ENCODE measurements around the gene MYO1C. TPM values are rescaled to one million over a fixed set of nuclear protein-coding genes. Genes with fewer than 3 reads are reported as not detected.

The MYO1C gene
- total and polyA plus RNA-seq, 9 of the 15 experiments (the other 6 are each of a cell fraction or from before 2014, with no cell fraction given): 0.46 to 32.5 (median 11.6) TPM

DNA sequence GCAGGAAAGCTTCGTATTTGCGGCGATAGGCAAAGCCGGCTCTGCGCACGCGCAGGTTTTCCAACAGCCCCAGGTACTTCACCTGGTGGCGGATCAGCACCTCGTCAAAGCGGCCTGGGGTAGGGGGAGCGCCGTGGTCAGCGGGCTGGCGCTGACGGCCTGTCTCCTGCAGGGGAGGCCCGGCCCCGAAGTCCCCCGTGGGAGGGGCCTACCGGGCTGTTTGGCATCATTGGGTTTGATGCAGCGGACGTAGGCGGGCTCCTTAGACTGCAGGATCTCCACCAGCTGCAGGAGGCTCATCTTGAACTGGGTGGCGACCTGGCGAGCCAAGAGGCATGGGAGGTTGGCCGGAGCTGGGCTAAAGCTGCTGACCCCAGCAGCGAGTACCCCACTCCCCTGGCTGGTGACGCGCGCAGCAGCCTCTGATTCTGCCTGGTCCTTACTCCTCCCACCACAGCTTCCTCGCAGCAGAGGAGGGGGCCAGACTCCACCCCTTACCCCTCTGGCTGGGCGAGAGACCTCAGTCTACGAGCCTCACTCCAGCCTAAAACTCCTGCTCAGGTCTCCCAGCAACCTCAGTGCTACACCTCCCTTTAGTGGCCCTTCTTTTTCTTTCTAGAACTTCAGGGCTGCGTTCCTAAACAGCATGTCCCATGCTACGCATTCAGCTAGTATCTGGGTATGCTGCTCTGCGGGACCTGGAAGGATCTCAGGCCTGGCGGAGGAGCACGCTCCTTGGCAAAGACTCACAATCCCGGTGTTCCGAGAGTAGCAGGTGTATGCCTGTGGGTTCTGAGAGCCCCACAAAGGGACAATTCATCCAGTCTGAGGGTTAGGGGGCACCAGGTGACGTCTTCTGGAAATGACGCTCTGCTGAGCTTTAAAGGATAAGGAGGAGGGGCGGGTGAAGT is 20.3 kb downstream of the MYO1C start:
- no peaks in the 10 kb centered on the region for H3K9me3 ChIP-seq (replicated peaks; ENCODE audit: control insufficient read depth, insufficient read depth, low read depth, low read length)
- no peak overlapping the region for H3K27ac ChIP-seq (ENCODE audit: extremely low read depth, low read depth, low read length)
- no TSS peak for BruUV-seq (replicated peaks)
- no peak overlapping the region for H3K4me3 ChIP-seq
- H3K27me3 ChIP-seq (ENCODE audit: control insufficient read depth in 2 of 2, insufficient read depth in 2 of 2, low read length in 2 of 2): no peaks in the 10 kb centered on the region
- H3K4me1 ChIP-seq (replicated peaks in 1 of 2; ENCODE audit: control insufficient read depth in 2 of 2, insufficient read depth in 2 of 2, low read length in 2 of 2): peaks cover 0 to 19% of the 10 kb centered on the region in 2 experiments; a peak in 2 of 5 replicates
- no peaks in the 10 kb centered on the region for H4K20me1 ChIP-seq (replicated peaks; ENCODE audit: control insufficient read depth, insufficient read depth, low read length)
- no peak overlapping the region for H3K4me2 ChIP-seq (ENCODE audit: insufficient read depth, low read length)
- H3K36me3 ChIP-seq (ENCODE audit: control insufficient read depth, insufficient read depth, low read length): peaks cover 35% of the 10 kb centered on the region; the same call in 2 of the 3 replicates
- H3K79me2 ChIP-seq (ENCODE audit: control insufficient read depth, insufficient read depth, low read length): no peaks in the 10 kb centered on the region
- no peak for TF ChIP-seq NCOA4 (IDR thresholded peaks at IDR 0.05; ENCODE audit: partially characterized antibody)
- TF ChIP-seq NR4A1 (CRISPR knock-in tag; IDR thresholded peaks at IDR 0.05): no peak
- TF ChIP-seq NR4A1 (tag; IDR thresholded peaks at IDR 0.05): no peak
- no peak for TF ChIP-seq ZNF707 (CRISPR knock-in tag; conservative IDR thresholded peaks at IDR 0.05)
- TF ChIP-seq, protein P1, sequence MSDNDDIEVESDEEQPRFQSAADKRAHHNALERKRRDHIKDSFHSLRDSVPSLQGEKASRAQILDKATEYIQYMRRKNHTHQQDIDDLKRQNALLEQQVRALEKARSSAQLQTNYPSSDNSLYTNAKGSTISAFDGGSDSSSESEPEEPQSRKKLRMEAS (CRISPR knock-in tag; IDR thresholded peaks at IDR 0.05): no peak
- no peak for TF ChIP-seq SMAD3 (CRISPR knock-in tag; conservative IDR thresholded peaks at IDR 0.05)
- no peak for TF ChIP-seq ZNF184 (CRISPR knock-in tag; IDR thresholded peaks at IDR 0.05)
- no peak for TF ChIP-seq PTBP1 (IDR thresholded peaks at IDR 0.05; ENCODE audit: low read depth, low read length)
- TF ChIP-seq PRMT5 (CRISPR knock-in tag; IDR thresholded peaks at IDR 0.05): no peak
- TF ChIP-seq, protein P2, sequence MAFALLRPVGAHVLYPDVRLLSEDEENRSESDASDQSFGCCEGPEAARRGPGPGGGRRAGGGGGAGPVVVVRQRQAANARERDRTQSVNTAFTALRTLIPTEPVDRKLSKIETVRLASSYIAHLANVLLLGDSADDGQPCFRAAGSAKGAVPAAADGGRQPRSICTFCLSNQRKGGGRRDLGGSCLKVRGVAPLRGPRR (CRISPR knock-in tag; IDR thresholded peaks at IDR 0.05): no peak
- no peak for TF ChIP-seq MECOM (CRISPR knock-in tag; IDR thresholded peaks at IDR 0.05)
- no peak for TF ChIP-seq BCOR (IDR thresholded peaks at IDR 0.05)
- no peak for TF ChIP-seq PPARD (CRISPR knock-in tag; IDR thresholded peaks at IDR 0.05)
- no peak for TF ChIP-seq NR2F6 (CRISPR knock-in tag; IDR thresholded peaks at IDR 0.05)
- no peak for TF ChIP-seq HDAC3 (IDR thresholded peaks at IDR 0.05; ENCODE audit: borderline replicate concordance, partially characterized antibody)
- no peak for TF ChIP-seq ZBTB1 (CRISPR knock-in tag; IDR thresholded peaks at IDR 0.05; ENCODE audit: borderline replicate concordance, low read depth)
- no peak for TF ChIP-seq SIRT6 (IDR thresholded peaks at IDR 0.05; ENCODE audit: low read depth, low read length)
- no peak for TF ChIP-seq MTA2 (IDR thresholded peaks at IDR 0.05; ENCODE audit: low read depth)
- no peaks in the 10 kb centered on the region for H3K9me1 ChIP-seq (ENCODE audit: control insufficient read depth, insufficient read depth, low read length)
- in situ Hi-C loops (cut with MboI) (no loop called here), intact Hi-C loops (cut with micrococcal nuclease) (no loop called here)
- FAIRE-seq (no peak), DNase-seq (ENCODE audit: extremely low read depth in 1 of 4, low spot score in 3 of 4) (no peak), ATAC-seq (no peak)
- H3K9ac ChIP-seq (ENCODE audit: insufficient read depth in 1 of 2, low read depth in 2 of 2, low read length in 2 of 2): no peak overlapping the region
- 90% methylated on average over 19 of the region's 42 CpGs for WGBS (ENCODE audit: insufficient coverage, low coverage, missing lambda C conversion rate)
- H2AFZ ChIP-seq (ENCODE audit: low read depth, low read length): no peak overlapping the region
- ChIA-PET POLR2A (interaction anchor here (0.6 to 0.7 kb wide), 3 partner anchors 9 to 140 kb away, joined by 3 to 5 read pairs (median 4); no protein-coding TSS in a partner anchor), CTCF (ENCODE audit: low intra/inter-chr PET ratio) (no interaction called here)
